ENCODE data around the gene AJM1. TPM values are rescaled to one million over a fixed set of nuclear protein-coding genes. Genes with fewer than 3 reads are reported as not detected.

Gene AJM1
- total and polyA plus RNA-seq, 2 of the 8 experiments (the other 6 are each of a cell fraction or from before 2014, with no cell fraction given) = 0.12 to 0.97 TPM

- ChIA-PET POLR2A (ENCODE audit: partially characterized antibody) (interaction anchor here (0.8 to 1.5 kb wide), 4 partner anchors 9 to 17 kb away, joined by 3 to 5 read pairs (median 3); no protein-coding TSS in a partner anchor), CTCF (ENCODE audit: partially characterized antibody) (interaction anchor here (0.8 to 17.4 kb wide), 4 partner anchors 9 to 34 kb away, joined by 3 to 131 read pairs (median 4); partner anchors contain the start of gene AJM1)
- H2BK120ac ChIP-seq (replicated peaks; ENCODE audit: low read depth, low read length) = no peak overlapping the region
- H3K9me3 ChIP-seq (ENCODE audit: insufficient read depth in 2 of 2, low read depth in 1 of 2, low read length in 1 of 2) = no peaks in the 10 kb centered on the region
- H4K20me1 ChIP-seq (replicated peaks in 1 of 2; ENCODE audit: control insufficient read depth in 1 of 2, insufficient read depth in 2 of 2, low read length in 2 of 2) = peaks cover 16 to 41% of the 10 kb centered on the region in 2 experiments
- no peak overlapping the region for H2BK5ac ChIP-seq (ENCODE audit: low read depth, low read length)
- no peak overlapping the region for H3K18ac ChIP-seq (ENCODE audit: extremely low read depth, low read length)
- H2BK20ac ChIP-seq (ENCODE audit: low read length) = no peak overlapping the region
- H4K8ac ChIP-seq (ENCODE audit: extremely low read depth, insufficient read depth, low read length) = no peak overlapping the region; the same call in 1 of the 2 replicates
- H2AFZ ChIP-seq (ENCODE audit: low read length) = no peak overlapping the region
- peaks cover 2% of the 10 kb centered on the region; the same call in 1 of the 2 replicates for H3K23me2 ChIP-seq (ENCODE audit: low read depth, low read length)
- H2BK12ac ChIP-seq (ENCODE audit: low read depth, low read length) = no peak overlapping the region
- DNase-seq (ENCODE audit: low read depth in 1 of 2, low spot score in 2 of 2) = no peak
- H3K4me1 ChIP-seq (replicated peaks in 1 of 4; ENCODE audit: control insufficient read depth in 3 of 4, insufficient read depth in 4 of 4, low read length in 3 of 4) = peaks cover 0 to 10% (median 5%) of the 10 kb centered on the region in 4 experiments; a peak in 4 of 7 replicates
- no peak overlapping the region for H4K5ac ChIP-seq (ENCODE audit: insufficient read length, low read depth, low read length)
- no peaks in the 10 kb centered on the region for H3K27me3 ChIP-seq (replicated peaks in 1 of 4; ENCODE audit: control insufficient read depth in 3 of 4, extremely low read depth in 1 of 4, insufficient read depth in 3 of 4, low read length in 3 of 4)
- H3K36me3 ChIP-seq (ENCODE audit: control insufficient read depth in 2 of 4, insufficient read depth in 4 of 4, low read length in 3 of 4) = peaks cover 16 to 48% (median 36%) of the 10 kb centered on the region in 4 experiments
- H4K91ac ChIP-seq (replicated peaks; ENCODE audit: insufficient read length, low read length) = no peak overlapping the region
- H3K4me2 ChIP-seq (ENCODE audit: insufficient read depth in 1 of 2, low read depth in 2 of 2, low read length in 2 of 2) = no peak overlapping the region
- H3K4ac ChIP-seq (replicated peaks; ENCODE audit: insufficient read length, low read depth, low read length) = no peak overlapping the region
- no peak overlapping the region for H3K4me3 ChIP-seq (ENCODE audit: extremely low read depth in 1 of 4, insufficient read depth in 2 of 4, low read depth in 3 of 4, low read length in 4 of 4)
- H2AK5ac ChIP-seq (ENCODE audit: low read depth, low read length) = no peak overlapping the region
- no peak overlapping the region for H3K9ac ChIP-seq (replicated peaks in 1 of 4; ENCODE audit: extremely low read depth in 1 of 4, low read depth in 3 of 4, low read length in 3 of 4)
- FAIRE-seq = no peak
- H3K27ac ChIP-seq (ENCODE audit: low read depth, low read length) = no peak overlapping the region
- peaks cover 0 to 4% of the 10 kb centered on the region in 2 experiments; a peak in 1 of 4 replicates for H3K79me2 ChIP-seq (ENCODE audit: control insufficient read depth in 1 of 2, insufficient read depth in 2 of 2, low read length in 2 of 2)
- H3K56ac ChIP-seq (replicated peaks; ENCODE audit: insufficient read length, low read depth, low read length) = no peak overlapping the region
- H2BK15ac ChIP-seq (ENCODE audit: low read length) = no peak overlapping the region
- peaks cover 12% of the 10 kb centered on the region for H3K79me1 ChIP-seq (ENCODE audit: low read depth, low read length)
- H3K14ac ChIP-seq (ENCODE audit: insufficient read length) = no peak overlapping the region
- WGBS, 2 experiments (ENCODE audit: extremely low coverage in 1 of 2, insufficient coverage in 1 of 2, insufficient read length in 1 of 2, insufficient replicate concordance in 2 of 2, low coverage in 1 of 2, low lambda C conversion rate in 2 of 2, missing lambda C conversion rate in 1 of 2) = 94% methylated on average over 15 of the region's 17 CpGs; no CpG with 5 or more reads in 1 of the 2 experiments
- H3K23ac ChIP-seq (ENCODE audit: insufficient read length) = no peak overlapping the region
- no peak for TF ChIP-seq CBX5 (IDR thresholded peaks at IDR 0.05; ENCODE audit: low read depth, low read length)
Measured at GRCh38 chr9:136826188-136826541, 16.1 kb upstream of the AJM1 start.

All from H1 (cell line).